Heart left ventricle (tissue), 16 donors: ENCODE measurements around the gene SLC25A26. TPM values are rescaled to one million over a fixed set of nuclear protein-coding genes. Genes with fewer than 3 reads are reported as not detected.

Source experiments
- ATAC-seq, 4 donors: fragments of 200-7000 bp; cut with Tn5 transposase; one replicate each; pipeline ENCODE4 v1.9.1; 2020 to 2022; ENCODE audit warnings: moderate library complexity in 4 of 4, mild to moderate bottlenecking in 3 of 4, moderate number of reproducible peaks in 1 of 4
- DNase-seq, 5 donors: peaks; one replicate each; pipeline ENCODE4 v3.0.0-alpha.2; 2020
- H3K27ac ChIP-seq, 12 donors: fragments of 200-600 bp; sonication (generic) in 4 of 12; one replicate each; pipeline versions ENCODE4 v1.5.0 to v1.8.0; 2016 to 2022; ENCODE audit warnings: mild to moderate bottlenecking in 2 of 12
- H3K27me3 ChIP-seq, 9 donors: fragments of 200-600 bp; sonication (generic) in 2 of 9; one replicate each; pipeline versions ENCODE4 v1.5.1 to v1.8.0; 2016 to 2022; ENCODE audit warnings: mild to moderate bottlenecking in 3 of 9
- H3K36me3 ChIP-seq, 9 donors: fragments of 200-600 bp; sonication (generic) in 2 of 9; one replicate each; pipeline versions ENCODE4 v1.5.0 to v1.8.0; 2018 to 2022; ENCODE audit warnings: mild to moderate bottlenecking in 2 of 9
- H3K4me1 ChIP-seq, 12 donors: fragments of 200-600 bp; sonication (generic) in 4 of 12; one replicate each; pipeline versions ENCODE4 v1.5.0 to v1.8.0; 2016 to 2022; ENCODE audit warnings: mild to moderate bottlenecking in 3 of 12
- H3K4me3 ChIP-seq, 12 donors: fragments of 200-600 bp; sonication (generic) in 4 of 12; one replicate each; pipeline versions ENCODE4 v1.5.0 to v1.8.0; 2017 to 2022; ENCODE audit warnings: mild to moderate bottlenecking in 9 of 12, moderate library complexity in 4 of 12
- H3K9me3 ChIP-seq, 12 donors: fragments of 200-600 bp; sonication (generic) in 4 of 12; one replicate each; pipeline versions ENCODE4 v1.5.0 to v1.8.0; 2016 to 2022; ENCODE audit warnings: mild to moderate bottlenecking in 1 of 12
- POLR2A ChIP-seq, 2 donors: fragments of 450-650 bp; IDR thresholded peaks; one replicate each; pipeline ENCODE4 v1.6.1; 2017; ENCODE audit warnings: antibody characterized with exemption in 2 of 2, mild to moderate bottlenecking in 2 of 2, moderate library complexity in 2 of 2
- WGBS, 4 donors: extraction: QIAGEN DNeasy Blood & Tissue Kit in 2 of 4; methylation state at CpG; one replicate each; pipeline versions ENCODE4 v1.1.5 to v1.1.7; 2013 to 2018; 5-methylcytosine and 5-hydroxymethylcytosine counted together
- intact Hi-C, 10 donors: fragments of 100-400 bp; cut with DNase I; formaldehyde crosslinking; loops; one replicate each; pipeline versions ENCODE4 v1.11.1 to v1.14.2; 2022
- polyA plus RNA-seq, 2 donors: library from polyadenylated mRNA; stranded (reverse); fragments of 200-250 nt; gene quantifications; one replicate each; pipeline ENCODE4 v1.2.3, GENCODE V29; 2013
- total RNA-seq, 9 donors: library from RNA; depleted of rRNA in 2 of 9; stranded (reverse); fragments of >200 nt in 2 of 9; fragmentation: NEBNext Ultra II Directional in 3 of 9; extraction: Animal tissue kit (Norgen Biotek cat#: 25700) in 3 of 9; gene quantifications; one replicate each; pipeline versions ENCODE4 v1.1.0 to v1.2.4, GENCODE V29; 2016 to 2023
- TF ChIP-seq, protein P1 (sequence below), 12 donors: fragments of 200-600 bp; sonication (generic) in 4 of 12; IDR thresholded peaks; one replicate each; pipeline versions ENCODE4 v1.5.0 to v1.8.0; 2018 to 2022; ENCODE audit warnings: antibody characterized with exemption in 12 of 12, mild to moderate bottlenecking in 5 of 12
- donor health status: ischemic (EF 13 %, LVEDD 7.1; RV severe dilation, severe dysfunction).
- donor health status: healthy with polysubstance abuse.
- donor health status: DM: no; HTN: yes; CAD: no.
- donor health status: DM: no; HTN: no; CAD: no.
- donor health status: ischemic (EF 25% LVEDD 6.9; RV normal size, moderate dysfunction).
- donor health status: ischemic (EF 25% LVEDD 5.7; RV mildly dilated, moderate dysfunction).
- donor health status: healthy.
- donor health status: DM: yes; HTN: yes; CAD: no.
- donor health status: ischemic (EF 35%, LVEDD 5.7; RV mildly dilated, moderate dysfunction).
- donor health status: nonischemic (EF 11% LVEDD 7.7; RV severe dilation, severe dysfunction).
- donor health status: DM: yes; HTN: yes; CAD: no.
- donor health status: PGD.
- donor health status: ischemic (EF 29% LVEDD 5.4; RV normal size, mild dysfunction).
- donor health status: nonischemic (EF 23%, LVEDD 6.1; RV moderate dilation, normal function).

The SLC25A26 gene
- total and polyA plus RNA-seq, 11 donors: 20.0 to 42.2 (median 25.4) TPM

DNA sequence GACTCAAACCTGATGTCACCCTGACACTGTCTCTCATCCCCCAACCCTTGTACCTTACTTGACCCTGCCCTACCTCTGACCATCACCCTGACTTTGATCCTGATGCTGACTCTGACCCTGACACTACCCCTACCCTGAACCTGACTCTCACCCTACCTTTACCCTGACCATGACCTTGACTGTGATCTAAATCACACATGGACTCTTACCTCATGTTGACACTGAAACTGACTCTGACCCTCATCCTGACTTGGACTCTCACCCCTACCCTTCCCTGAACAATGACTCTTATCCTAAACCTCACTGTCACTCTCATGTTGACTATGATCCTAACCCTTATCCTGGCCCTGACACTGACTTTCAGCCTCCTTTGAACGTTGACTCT, 21.7 kb upstream of the SLC25A26 start:
- H3K27ac ChIP-seq: no peak overlapping the region
- H3K4me3 ChIP-seq: no peak overlapping the region
- no peaks in the 10 kb centered on the region for H3K9me3 ChIP-seq
- peaks cover 0 to 10% (median 0%) of the 10 kb centered on the region in 9 donors for H3K27me3 ChIP-seq
- DNase-seq (no peak), ATAC-seq (peak in 1 of 4 donors; percentile 3)
- H3K36me3 ChIP-seq: no peaks in the 10 kb centered on the region
- WGBS, 4 donors: 79 to 90% (median 84%) methylated on average over 1 of the region's 1 CpG
- TF ChIP-seq POLR2A (IDR thresholded peaks at IDR 0.05): no peak
- TF ChIP-seq, protein P1, sequence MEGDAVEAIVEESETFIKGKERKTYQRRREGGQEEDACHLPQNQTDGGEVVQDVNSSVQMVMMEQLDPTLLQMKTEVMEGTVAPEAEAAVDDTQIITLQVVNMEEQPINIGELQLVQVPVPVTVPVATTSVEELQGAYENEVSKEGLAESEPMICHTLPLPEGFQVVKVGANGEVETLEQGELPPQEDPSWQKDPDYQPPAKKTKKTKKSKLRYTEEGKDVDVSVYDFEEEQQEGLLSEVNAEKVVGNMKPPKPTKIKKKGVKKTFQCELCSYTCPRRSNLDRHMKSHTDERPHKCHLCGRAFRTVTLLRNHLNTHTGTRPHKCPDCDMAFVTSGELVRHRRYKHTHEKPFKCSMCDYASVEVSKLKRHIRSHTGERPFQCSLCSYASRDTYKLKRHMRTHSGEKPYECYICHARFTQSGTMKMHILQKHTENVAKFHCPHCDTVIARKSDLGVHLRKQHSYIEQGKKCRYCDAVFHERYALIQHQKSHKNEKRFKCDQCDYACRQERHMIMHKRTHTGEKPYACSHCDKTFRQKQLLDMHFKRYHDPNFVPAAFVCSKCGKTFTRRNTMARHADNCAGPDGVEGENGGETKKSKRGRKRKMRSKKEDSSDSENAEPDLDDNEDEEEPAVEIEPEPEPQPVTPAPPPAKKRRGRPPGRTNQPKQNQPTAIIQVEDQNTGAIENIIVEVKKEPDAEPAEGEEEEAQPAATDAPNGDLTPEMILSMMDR (IDR thresholded peaks at IDR 0.05): no peak
- H3K4me1 ChIP-seq: peaks cover 0 to 4% (median 0%) of the 10 kb centered on the region in 12 donors
- intact Hi-C loops: loop anchor here in 7 of 10 donors (5.0 to 10.0 kb wide), 7 partner anchors 144 to 764 kb away; partner anchors contain the start of gene MAGI1 (in 1 of the 7)

DNA sequence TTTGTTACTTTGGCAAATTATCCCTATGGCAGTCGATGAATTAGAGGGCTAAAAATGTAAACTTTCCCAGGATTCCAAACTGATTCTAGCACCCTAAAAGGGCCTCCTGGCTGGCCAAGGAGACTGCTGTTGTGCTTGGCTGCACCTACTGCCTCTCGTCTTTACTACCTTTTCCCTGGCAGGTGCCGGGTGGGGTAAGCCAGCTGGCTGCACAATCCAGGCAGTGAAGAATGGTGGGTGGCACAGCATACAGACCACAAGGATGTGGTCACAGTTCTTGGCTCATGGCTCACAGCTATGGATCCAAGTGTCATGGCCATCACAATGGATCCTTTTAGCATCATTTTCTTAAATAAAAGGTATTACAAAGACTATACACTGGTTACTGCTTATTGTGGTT, 20.7 kb upstream of the SLC25A26 start:
- TF ChIP-seq, protein P1 (IDR thresholded peaks at IDR 0.05): no peak
- TF ChIP-seq POLR2A (IDR thresholded peaks at IDR 0.05): no peak
- intact Hi-C loops: no loop called here
- Histone ChIP-seq H3K36me3 (no peaks in the 10 kb centered on the region), H3K4me1 (peaks cover 0 to 4% (median 0%) of the 10 kb centered on the region in 12 donors), H3K4me3 (no peak overlapping the region), H3K27ac (no peak overlapping the region), H3K27me3 (peaks cover 0 to 8% (median 0%) of the 10 kb centered on the region in 9 donors), H3K9me3 (no peaks in the 10 kb centered on the region)
- DNase-seq (no peak), ATAC-seq (peak in 1 of 4 donors; percentile 19)
- WGBS, 4 donors: 27 to 55% (median 43%) methylated on average over 3 of the region's 3 CpGs

DNA sequence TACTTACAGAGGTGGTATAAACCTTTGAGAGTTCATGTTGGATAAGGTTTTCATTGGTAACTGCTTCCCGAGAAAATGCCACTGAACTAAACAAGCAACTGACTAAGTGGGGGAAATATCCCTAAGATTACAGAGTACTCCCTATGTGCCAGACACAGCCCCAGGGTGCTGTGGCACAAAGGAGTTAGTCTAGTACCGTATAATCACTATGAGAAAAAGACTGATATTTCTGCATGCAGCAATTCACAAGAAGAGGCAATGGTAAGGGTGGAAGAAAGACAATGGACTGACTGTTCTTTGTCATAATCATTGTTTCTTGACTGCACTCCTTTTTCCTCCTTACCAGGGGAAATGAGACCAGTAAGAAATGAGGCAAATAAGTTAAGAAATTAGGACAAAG, 20.0 kb upstream of the SLC25A26 start:
- H3K36me3 ChIP-seq: no peaks in the 10 kb centered on the region
- intact Hi-C loops: no loop called here
- TF ChIP-seq, protein P1 (IDR thresholded peaks at IDR 0.05): no peak
- no peak for TF ChIP-seq POLR2A (IDR thresholded peaks at IDR 0.05)
- no peak overlapping the region for H3K4me3 ChIP-seq
- H3K27me3 ChIP-seq: peaks cover 0 to 2% (median 0%) of the 10 kb centered on the region in 9 donors
- no peak overlapping the region for H3K27ac ChIP-seq
- H3K4me1 ChIP-seq: no peaks in the 10 kb centered on the region
- ATAC-seq (no peak), DNase-seq (no peak)
- no peaks in the 10 kb centered on the region for H3K9me3 ChIP-seq
- 56 to 82% (median 67%) methylated on average over 2 of the region's 2 CpGs for whole genome bisulfite sequencing, 4 donors

DNA sequence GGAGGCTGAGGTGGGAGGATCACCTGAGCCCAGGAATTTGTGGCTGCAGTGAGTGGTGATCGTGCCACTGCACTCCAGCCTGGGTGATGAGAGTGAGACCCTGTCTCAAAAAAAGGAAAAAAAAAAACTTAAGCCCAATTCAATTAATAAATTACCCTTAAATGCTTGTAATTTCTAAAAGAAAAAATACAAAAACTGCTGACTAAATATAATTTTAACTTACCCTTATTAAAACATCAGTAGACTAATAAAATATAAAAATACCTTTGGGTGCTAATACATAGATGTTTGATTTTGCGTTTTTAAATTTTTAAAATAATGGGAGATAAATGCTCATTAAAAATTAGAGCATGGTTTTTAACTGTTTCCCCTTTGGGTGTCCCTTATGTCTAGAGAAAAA, 17.5 kb upstream of the SLC25A26 start:
- no peaks in the 10 kb centered on the region for H3K9me3 ChIP-seq
- no peak overlapping the region for H3K4me3 ChIP-seq
- ATAC-seq (no peak), DNase-seq (no peak)
- WGBS, 4 donors: 80 to 84% (median 83%) methylated on average over 2 of the region's 2 CpGs
- TF ChIP-seq POLR2A (IDR thresholded peaks at IDR 0.05): no peak
- TF ChIP-seq, protein P1 (IDR thresholded peaks at IDR 0.05): no peak
- H3K27ac ChIP-seq: no peak overlapping the region
- no peaks in the 10 kb centered on the region for H3K36me3 ChIP-seq
- intact Hi-C loops: no loop called here
- no peaks in the 10 kb centered on the region for H3K4me1 ChIP-seq
- H3K27me3 ChIP-seq: no peaks in the 10 kb centered on the region
